ENCODE data around the gene PADI6. TPM values are rescaled to one million over a fixed set of nuclear protein-coding genes. Genes with fewer than 3 reads are reported as not detected.

The PADI6 gene
- total and polyA plus RNA-seq, 10 of the 15 experiments (the other 5 are each of a cell fraction or from before 2014, with no cell fraction given) = not detected

GRCh38 chr1:17438318-17439249 lies 66.6 kb downstream of the PADI6 start (continued):
- no peak; the same call in 1 of the 2 replicates for TF ChIP-seq NBN (IDR thresholded peaks at IDR 0.05)
- TF ChIP-seq NFXL1 (IDR thresholded peaks at IDR 0.05; ENCODE audit: borderline replicate concordance) = no peak
- no peak for TF ChIP-seq SMC3 (IDR thresholded peaks at IDR 0.05; ENCODE audit: borderline replicate concordance, low read length)
- peak; percentile 32; the same call in 1 of the 2 replicates for TF ChIP-seq ZBTB40 (IDR thresholded peaks at IDR 0.05; ENCODE audit: borderline replicate concordance)
- no peak for TF ChIP-seq SMAD1 (IDR thresholded peaks at IDR 0.05; ENCODE audit: low read depth, partially characterized antibody)
- TF ChIP-seq PKNOX1 (IDR thresholded peaks at IDR 0.05) = no peak
- no peak for TF ChIP-seq PBX3 (IDR thresholded peaks at IDR 0.05; ENCODE audit: insufficient replicate concordance, low read depth, low read length)
- no peak for TF ChIP-seq BCLAF1 (IDR thresholded peaks at IDR 0.05)
- TF ChIP-seq ZNF592 (IDR thresholded peaks at IDR 0.05) = no peak
- TF ChIP-seq ATF2 (IDR thresholded peaks at IDR 0.05; ENCODE audit: low read length) = no peak
- 0 out of 2 replicates have a peak, but pooled peaks have one; percentile 77 for TF ChIP-seq LARP7 (IDR thresholded peaks at IDR 0.05)
